ENCODE measurements around the gene PRPF8. TPM values are rescaled to one million over a fixed set of nuclear protein-coding genes. Genes with fewer than 3 reads are reported as not detected.
A peak's percentile ranks its signal among the peaks of the same experiment; 100 is the strongest.

Gene PRPF8
- total and polyA plus RNA-seq, 10 of the 15 experiments (the other 5 are each of a cell fraction or from before 2014, with no cell fraction given): 77.2 to 337 (median 162) TPM

DNA sequence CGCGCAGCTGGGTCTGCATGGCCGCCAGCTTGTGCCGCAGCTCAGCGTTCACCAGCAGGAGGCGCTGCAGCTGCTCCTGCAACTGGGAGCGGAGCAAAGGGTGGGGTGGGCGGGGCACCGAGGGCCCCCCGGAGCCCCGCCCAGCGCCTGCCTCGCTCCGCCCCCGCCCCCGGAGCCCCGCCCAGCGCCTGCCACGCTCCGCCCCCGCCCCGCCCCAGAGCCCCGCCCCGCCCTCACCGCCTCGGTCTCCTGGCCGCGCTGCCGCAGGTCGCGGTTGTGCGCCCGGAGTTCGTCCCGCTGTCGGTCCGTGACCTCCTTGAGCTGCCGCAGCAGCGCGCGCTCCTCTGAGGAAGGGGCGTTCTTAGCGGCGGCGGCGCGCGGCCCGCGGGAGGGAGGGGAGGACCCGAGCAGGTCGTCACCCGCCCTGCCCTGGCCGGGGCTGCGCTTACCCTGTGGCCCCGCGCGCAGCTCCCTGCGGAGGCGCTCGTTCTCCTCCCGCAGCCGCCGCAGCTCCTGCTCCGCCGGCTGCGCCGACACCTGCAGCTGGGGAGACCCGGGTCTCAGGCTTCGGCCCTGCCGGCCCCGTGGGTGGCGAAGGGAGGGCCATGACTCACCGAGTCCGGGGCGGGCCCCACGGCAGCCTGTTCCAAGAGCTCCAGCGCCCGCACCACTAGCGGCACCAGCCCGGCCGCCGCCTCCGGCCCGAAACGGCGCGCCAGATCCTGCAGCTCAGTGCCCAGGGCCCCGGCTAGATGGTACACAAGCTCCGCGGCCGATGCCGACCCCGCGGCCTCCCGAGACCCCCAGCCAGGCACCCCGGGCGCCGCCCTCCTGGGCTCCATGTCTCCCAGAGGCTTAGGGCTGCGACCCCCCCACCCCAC, 35.5 kb downstream of the PRPF8 start (continued):
- TF ChIP-seq, protein P1, sequence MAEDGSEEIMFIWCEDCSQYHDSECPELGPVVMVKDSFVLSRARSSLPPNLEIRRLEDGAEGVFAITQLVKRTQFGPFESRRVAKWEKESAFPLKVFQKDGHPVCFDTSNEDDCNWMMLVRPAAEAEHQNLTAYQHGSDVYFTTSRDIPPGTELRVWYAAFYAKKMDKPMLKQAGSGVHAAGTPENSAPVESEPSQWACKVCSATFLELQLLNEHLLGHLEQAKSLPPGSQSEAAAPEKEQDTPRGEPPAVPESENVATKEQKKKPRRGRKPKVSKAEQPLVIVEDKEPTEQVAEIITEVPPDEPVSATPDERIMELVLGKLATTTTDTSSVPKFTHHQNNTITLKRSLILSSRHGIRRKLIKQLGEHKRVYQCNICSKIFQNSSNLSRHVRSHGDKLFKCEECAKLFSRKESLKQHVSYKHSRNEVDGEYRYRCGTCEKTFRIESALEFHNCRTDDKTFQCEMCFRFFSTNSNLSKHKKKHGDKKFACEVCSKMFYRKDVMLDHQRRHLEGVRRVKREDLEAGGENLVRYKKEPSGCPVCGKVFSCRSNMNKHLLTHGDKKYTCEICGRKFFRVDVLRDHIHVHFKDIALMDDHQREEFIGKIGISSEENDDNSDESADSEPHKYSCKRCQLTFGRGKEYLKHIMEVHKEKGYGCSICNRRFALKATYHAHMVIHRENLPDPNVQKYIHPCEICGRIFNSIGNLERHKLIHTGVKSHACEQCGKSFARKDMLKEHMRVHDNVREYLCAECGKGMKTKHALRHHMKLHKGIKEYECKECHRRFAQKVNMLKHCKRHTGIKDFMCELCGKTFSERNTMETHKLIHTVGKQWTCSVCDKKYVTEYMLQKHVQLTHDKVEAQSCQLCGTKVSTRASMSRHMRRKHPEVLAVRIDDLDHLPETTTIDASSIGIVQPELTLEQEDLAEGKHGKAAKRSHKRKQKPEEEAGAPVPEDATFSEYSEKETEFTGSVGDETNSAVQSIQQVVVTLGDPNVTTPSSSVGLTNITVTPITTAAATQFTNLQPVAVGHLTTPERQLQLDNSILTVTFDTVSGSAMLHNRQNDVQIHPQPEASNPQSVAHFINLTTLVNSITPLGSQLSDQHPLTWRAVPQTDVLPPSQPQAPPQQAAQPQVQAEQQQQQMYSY (CRISPR knock-in tag; IDR thresholded peaks at IDR 0.05): no peak
- TF ChIP-seq RCOR1 (conservative IDR thresholded peaks at IDR 0.05; ENCODE audit: low read depth, low read length) (no peak), NR2C2 (IDR thresholded peaks at IDR 0.05; ENCODE audit: borderline replicate concordance, control insufficient read depth, insufficient read length, low read depth) (no peak), CBX3 (IDR thresholded peaks at IDR 0.05; ENCODE audit: borderline replicate concordance, low read depth) (no peak), RB1 (IDR thresholded peaks at IDR 0.05; ENCODE audit: borderline replicate concordance) (peak; percentile 65; the same call in 1 of the 2 replicates), ZNF274 (IDR thresholded peaks at IDR 0.05; ENCODE audit: insufficient read depth, insufficient read length) (no peak), CHD2 (IDR thresholded peaks at IDR 0.05; ENCODE audit: borderline replicate concordance, low read depth, low read length) (no peak), EZH2 (IDR thresholded peaks at IDR 0.05; ENCODE audit: borderline replicate concordance, control insufficient read depth, low read depth, low read length) (no peak), IKZF1 (conservative IDR thresholded peaks at IDR 0.05) (peak; percentile 7; the same call in 1 of the 2 replicates), NFXL1 (IDR thresholded peaks at IDR 0.05; ENCODE audit: borderline replicate concordance) (no peak), CEBPB (IDR thresholded peaks at IDR 0.05; ENCODE audit: borderline replicate concordance in 1 of 2, low read depth in 2 of 2, low read length in 2 of 2) (no peak)
- TF ChIP-seq, protein P2, sequence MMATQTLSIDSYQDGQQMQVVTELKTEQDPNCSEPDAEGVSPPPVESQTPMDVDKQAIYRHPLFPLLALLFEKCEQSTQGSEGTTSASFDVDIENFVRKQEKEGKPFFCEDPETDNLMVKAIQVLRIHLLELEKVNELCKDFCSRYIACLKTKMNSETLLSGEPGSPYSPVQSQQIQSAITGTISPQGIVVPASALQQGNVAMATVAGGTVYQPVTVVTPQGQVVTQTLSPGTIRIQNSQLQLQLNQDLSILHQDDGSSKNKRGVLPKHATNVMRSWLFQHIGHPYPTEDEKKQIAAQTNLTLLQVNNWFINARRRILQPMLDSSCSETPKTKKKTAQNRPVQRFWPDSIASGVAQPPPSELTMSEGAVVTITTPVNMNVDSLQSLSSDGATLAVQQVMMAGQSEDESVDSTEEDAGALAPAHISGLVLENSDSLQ (IDR thresholded peaks at IDR 0.05): no peak
- TF ChIP-seq, protein P3, sequence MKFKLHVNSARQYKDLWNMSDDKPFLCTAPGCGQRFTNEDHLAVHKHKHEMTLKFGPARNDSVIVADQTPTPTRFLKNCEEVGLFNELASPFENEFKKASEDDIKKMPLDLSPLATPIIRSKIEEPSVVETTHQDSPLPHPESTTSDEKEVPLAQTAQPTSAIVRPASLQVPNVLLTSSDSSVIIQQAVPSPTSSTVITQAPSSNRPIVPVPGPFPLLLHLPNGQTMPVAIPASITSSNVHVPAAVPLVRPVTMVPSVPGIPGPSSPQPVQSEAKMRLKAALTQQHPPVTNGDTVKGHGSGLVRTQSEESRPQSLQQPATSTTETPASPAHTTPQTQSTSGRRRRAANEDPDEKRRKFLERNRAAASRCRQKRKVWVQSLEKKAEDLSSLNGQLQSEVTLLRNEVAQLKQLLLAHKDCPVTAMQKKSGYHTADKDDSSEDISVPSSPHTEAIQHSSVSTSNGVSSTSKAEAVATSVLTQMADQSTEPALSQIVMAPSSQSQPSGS (IDR thresholded peaks at IDR 0.05; ENCODE audit: low read length): no peak
- TF ChIP-seq, protein P4, sequence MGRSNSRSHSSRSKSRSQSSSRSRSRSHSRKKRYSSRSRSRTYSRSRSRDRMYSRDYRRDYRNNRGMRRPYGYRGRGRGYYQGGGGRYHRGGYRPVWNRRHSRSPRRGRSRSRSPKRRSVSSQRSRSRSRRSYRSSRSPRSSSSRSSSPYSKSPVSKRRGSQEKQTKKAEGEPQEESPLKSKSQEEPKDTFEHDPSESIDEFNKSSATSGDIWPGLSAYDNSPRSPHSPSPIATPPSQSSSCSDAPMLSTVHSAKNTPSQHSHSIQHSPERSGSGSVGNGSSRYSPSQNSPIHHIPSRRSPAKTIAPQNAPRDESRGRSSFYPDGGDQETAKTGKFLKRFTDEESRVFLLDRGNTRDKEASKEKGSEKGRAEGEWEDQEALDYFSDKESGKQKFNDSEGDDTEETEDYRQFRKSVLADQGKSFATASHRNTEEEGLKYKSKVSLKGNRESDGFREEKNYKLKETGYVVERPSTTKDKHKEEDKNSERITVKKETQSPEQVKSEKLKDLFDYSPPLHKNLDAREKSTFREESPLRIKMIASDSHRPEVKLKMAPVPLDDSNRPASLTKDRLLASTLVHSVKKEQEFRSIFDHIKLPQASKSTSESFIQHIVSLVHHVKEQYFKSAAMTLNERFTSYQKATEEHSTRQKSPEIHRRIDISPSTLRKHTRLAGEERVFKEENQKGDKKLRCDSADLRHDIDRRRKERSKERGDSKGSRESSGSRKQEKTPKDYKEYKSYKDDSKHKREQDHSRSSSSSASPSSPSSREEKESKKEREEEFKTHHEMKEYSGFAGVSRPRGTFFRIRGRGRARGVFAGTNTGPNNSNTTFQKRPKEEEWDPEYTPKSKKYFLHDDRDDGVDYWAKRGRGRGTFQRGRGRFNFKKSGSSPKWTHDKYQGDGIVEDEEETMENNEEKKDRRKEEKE (IDR thresholded peaks at IDR 0.05): no peak
- TF ChIP-seq, protein P5, sequence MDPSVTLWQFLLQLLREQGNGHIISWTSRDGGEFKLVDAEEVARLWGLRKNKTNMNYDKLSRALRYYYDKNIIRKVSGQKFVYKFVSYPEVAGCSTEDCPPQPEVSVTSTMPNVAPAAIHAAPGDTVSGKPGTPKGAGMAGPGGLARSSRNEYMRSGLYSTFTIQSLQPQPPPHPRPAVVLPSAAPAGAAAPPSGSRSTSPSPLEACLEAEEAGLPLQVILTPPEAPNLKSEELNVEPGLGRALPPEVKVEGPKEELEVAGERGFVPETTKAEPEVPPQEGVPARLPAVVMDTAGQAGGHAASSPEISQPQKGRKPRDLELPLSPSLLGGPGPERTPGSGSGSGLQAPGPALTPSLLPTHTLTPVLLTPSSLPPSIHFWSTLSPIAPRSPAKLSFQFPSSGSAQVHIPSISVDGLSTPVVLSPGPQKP (IDR thresholded peaks at IDR 0.05; ENCODE audit: low read depth, low read length): no peak
- TF ChIP-seq, protein P6, sequence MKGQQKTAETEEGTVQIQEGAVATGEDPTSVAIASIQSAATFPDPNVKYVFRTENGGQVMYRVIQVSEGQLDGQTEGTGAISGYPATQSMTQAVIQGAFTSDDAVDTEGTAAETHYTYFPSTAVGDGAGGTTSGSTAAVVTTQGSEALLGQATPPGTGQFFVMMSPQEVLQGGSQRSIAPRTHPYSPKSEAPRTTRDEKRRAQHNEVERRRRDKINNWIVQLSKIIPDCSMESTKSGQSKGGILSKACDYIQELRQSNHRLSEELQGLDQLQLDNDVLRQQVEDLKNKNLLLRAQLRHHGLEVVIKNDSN (IDR thresholded peaks at IDR 0.05; ENCODE audit: borderline replicate concordance, extremely low read length, insufficient read depth, low read depth, low read length): no peak
